ENCODE results near the gene SLC39A10. TPM values are rescaled to one million over a fixed set of nuclear protein-coding genes. Genes with fewer than 3 reads are reported as not detected.
"Not testable (repeated sequence)": the region's sequence is repeated elsewhere in the genome, so short reads cannot be mapped to it uniquely, and the experiment has no call there.

The SLC39A10 gene
- total RNA-seq, 1 donor from 2014 or later, result 62.0 TPM

DNA sequence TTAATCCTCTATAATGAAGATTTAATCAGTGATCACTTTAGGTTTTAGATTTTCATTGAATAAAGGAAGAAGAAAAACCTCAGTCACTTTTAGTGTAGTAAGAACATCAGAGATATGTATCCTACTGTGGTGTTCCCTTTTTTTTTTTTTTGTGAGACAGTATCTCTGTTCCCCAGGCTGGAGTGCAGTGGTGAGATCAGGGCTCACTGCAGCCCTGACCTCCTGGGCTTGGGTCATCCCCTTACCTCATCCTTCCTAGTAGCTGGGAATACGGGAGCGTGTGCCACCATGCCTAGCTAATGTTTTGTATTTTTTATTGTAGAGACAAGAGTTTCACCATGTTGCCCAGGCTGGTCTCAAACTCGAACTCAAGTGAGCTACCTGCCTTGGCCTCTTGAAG, 5.1 kb downstream of the SLC39A10 start:
- Mint-ChIP-seq H3K36me3 (ENCODE audit: low read depth, unreplicated experiment) (peaks cover 4% of the 10 kb centered on the region), H3K27ac (ENCODE audit: unreplicated experiment) (no peak overlapping the region), H3K27me3 (ENCODE audit: unreplicated experiment) (peaks cover 6% of the 10 kb centered on the region), H3K4me1 (ENCODE audit: unreplicated experiment) (peaks cover 18% of the 10 kb centered on the region), H3K4me3 (ENCODE audit: unreplicated experiment) (no peak overlapping the region), H3K9me3 (ENCODE audit: unreplicated experiment) (no peaks in the 10 kb centered on the region)
- TF ChIP-seq CTCF (IDR thresholded peaks at IDR 0.05; ENCODE audit: unreplicated experiment), result no peak
- no peak for DNase-seq (ENCODE audit: low spot score)

DNA sequence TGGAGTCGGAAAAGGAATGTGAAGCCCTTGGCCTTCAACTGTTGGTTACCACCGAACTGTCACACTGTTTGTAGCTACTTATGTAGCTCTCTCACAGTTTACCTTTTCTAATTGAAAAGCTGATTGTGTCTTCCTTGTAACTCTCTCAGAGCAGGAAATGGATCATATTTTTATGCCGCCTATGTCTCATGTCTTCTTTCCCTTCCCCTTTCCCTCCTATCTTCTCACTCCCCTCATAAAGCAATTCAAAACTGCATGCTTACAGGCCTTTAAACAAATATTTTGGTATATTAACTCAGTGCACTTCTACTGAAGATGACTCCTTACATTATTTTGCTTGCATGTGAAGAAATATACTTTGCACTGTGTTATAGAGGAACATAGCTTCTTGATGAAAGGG, 6.0 kb downstream of the SLC39A10 start:
- no peak overlapping the region for H3K27ac Mint-ChIP-seq (ENCODE audit: unreplicated experiment)
- peaks cover 3% of the 10 kb centered on the region for H3K36me3 Mint-ChIP-seq (ENCODE audit: low read depth, unreplicated experiment)
- no peak for TF ChIP-seq CTCF (IDR thresholded peaks at IDR 0.05; ENCODE audit: unreplicated experiment)
- no peaks in the 10 kb centered on the region for H3K9me3 Mint-ChIP-seq (ENCODE audit: unreplicated experiment)
- peaks cover 3% of the 10 kb centered on the region for H3K27me3 Mint-ChIP-seq (ENCODE audit: unreplicated experiment)
- H3K4me3 Mint-ChIP-seq (ENCODE audit: unreplicated experiment), result no peak overlapping the region
- no peak for DNase-seq (ENCODE audit: low spot score)
- H3K4me1 Mint-ChIP-seq (ENCODE audit: unreplicated experiment), result peaks cover 17% of the 10 kb centered on the region

GRCh38 chr2:195664528-195664927, 7.5 kb downstream of the SLC39A10 start:
- Mint-ChIP-seq H3K27me3 (ENCODE audit: unreplicated experiment) (no peaks in the 10 kb centered on the region), H3K4me3 (ENCODE audit: unreplicated experiment) (no peak overlapping the region), H3K9me3 (ENCODE audit: unreplicated experiment) (no peaks in the 10 kb centered on the region), H3K27ac (ENCODE audit: unreplicated experiment) (no peak overlapping the region), H3K4me1 (ENCODE audit: unreplicated experiment) (peaks cover 7% of the 10 kb centered on the region), H3K36me3 (ENCODE audit: low read depth, unreplicated experiment) (no peaks in the 10 kb centered on the region)
- peak; percentile 15 for TF ChIP-seq CTCF (IDR thresholded peaks at IDR 0.05; ENCODE audit: unreplicated experiment)
- DNase-seq (ENCODE audit: low spot score), result no peak

DNA sequence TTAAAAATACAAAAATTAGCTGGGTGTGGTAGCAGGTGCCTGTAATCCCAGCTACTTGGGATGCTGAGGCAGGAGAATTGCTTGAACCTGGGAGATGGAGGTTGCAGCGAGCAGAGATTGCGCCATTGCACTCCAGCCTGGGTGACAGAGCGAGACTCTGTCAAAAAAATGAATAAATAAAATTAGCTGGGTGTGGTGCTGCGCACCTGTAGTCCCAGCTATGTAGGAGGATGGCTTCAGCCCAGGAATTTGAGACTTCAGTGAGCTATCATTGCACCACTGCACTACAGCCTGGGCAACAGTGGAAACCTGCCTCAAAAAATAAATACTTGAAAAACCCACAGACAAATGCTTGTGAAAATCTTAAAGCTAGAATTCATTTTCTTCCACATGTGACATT, 8.1 kb downstream of the SLC39A10 start:
- not testable (repeated sequence) for H3K9me3 Mint-ChIP-seq (ENCODE audit: unreplicated experiment); H3K4me3 Mint-ChIP-seq (ENCODE audit: unreplicated experiment); DNase-seq (ENCODE audit: low spot score); H3K27me3 Mint-ChIP-seq (ENCODE audit: unreplicated experiment); H3K36me3 Mint-ChIP-seq (ENCODE audit: low read depth, unreplicated experiment); H3K4me1 Mint-ChIP-seq (ENCODE audit: unreplicated experiment); H3K27ac Mint-ChIP-seq (ENCODE audit: unreplicated experiment)

DNA sequence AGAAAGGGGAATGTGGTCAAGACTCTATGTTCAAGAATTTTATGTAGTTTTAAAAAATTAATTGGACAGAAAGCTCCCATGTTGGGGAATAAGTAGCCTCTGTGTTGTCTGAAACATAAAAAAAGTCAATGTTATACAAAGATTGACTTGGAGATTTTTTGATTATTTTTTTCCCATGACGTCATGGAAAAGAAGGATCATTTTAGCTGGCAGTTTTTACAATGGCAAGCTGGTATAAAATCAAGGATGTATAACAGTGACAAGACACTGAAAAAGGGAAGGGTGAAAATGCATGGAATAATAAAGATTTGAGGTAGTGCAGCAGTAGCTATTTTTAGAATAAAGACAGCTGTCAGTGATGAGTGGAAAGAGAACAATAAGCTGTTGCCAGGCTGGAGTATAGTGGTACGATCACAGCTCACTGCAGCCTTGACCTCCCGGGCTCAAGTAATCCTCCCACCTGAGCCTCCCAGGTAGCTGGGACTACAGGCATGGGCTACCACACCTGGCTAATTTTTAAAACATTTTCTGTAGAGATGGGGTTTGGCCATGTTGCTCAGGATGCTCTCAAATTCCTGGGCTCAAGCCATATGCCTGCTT, 9.2 kb downstream of the SLC39A10 start:
- DNase-seq (ENCODE audit: low spot score), result no peak
- Mint-ChIP-seq H3K36me3 (ENCODE audit: low read depth, unreplicated experiment) (no peaks in the 10 kb centered on the region), H3K4me3 (ENCODE audit: unreplicated experiment) (no peak overlapping the region), H3K9me3 (ENCODE audit: unreplicated experiment) (no peaks in the 10 kb centered on the region), H3K27me3 (ENCODE audit: unreplicated experiment) (no peaks in the 10 kb centered on the region), H3K4me1 (ENCODE audit: unreplicated experiment) (peaks cover 3% of the 10 kb centered on the region), H3K27ac (ENCODE audit: unreplicated experiment) (no peak overlapping the region)
- TF ChIP-seq CTCF (IDR thresholded peaks at IDR 0.05; ENCODE audit: unreplicated experiment), result no peak
